GM12892 (cell line): ENCODE results near the gene TADA2B.

Experiments used
- POLR2A ChIP-seq: IDR thresholded peaks from 2 replicates; pipeline ENCODE4 v1.6.1; 2011; ENCODE audit warnings: low read depth, low read length, control low read depth
- POLR2AphosphoS5 ChIP-seq: IDR thresholded peaks from 2 replicates; pipeline ENCODE4 v1.6.1; 2011; ENCODE audit warnings: low read depth, low read length, control low read depth
- TAF1 ChIP-seq: IDR thresholded peaks from 2 replicates; pipeline ENCODE4 v1.6.1; 2011; ENCODE audit warnings: low read depth, mild to moderate bottlenecking, control low read depth, low read length, borderline replicate concordance

DNA sequence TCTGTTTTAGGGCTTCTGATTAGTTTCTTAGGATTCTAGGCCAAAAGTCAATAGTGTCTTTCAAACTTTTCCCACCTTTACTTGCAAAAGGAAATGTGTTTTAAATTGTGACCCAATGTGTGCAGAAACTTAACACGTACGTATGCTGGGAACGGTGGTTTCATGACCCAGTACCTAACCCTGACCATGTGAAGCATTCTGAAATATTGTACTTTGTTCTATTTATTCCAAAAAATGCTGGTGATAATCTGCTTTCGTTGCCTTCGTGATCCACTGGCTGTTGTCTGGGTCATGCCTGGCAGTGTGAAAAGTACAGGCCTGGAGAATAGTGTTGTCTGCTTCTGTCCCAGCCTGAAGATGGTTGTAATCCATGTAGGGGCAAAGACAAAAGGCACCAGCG is 26.7 kb upstream of the TADA2B start:
- TF ChIP-seq POLR2A (no peak), POLR2AphosphoS5 (no peak), TAF1 (no peak)
